Pancreas (tissue), 10 donors: Measurements from ENCODE around the gene MCRIP1. TPM values are rescaled to one million over a fixed set of nuclear protein-coding genes. Genes with fewer than 3 reads are reported as not detected.

Experiments
- ATAC-seq, 4 donors: fragments of 200-7000 bp; cut with Tn5 transposase; one replicate each; pipeline versions ENCODE4 v1.8.0 to v1.9.1; 2020; ENCODE audit warnings: mild to moderate bottlenecking in 4 of 4, moderate library complexity in 4 of 4
- DNase-seq, 6 donors: peaks; one replicate each; pipeline ENCODE4 v3.0.0-alpha.2; 2020
- FAIRE-seq: peaks from 2 replicates; lab custom pipeline; 2012; peaks lifted over from hg19 to GRCh38; lab: Jason Lieb, UNC
- H3K27ac ChIP-seq, 4 donors: fragments of 200-600 bp; sonication (generic); 1 replicate in 3 of 4; 2 replicates in 1 of 4; pipeline versions ENCODE4 v1.5.0 to v1.8.0; 2020
- H3K27me3 ChIP-seq, 4 donors: fragments of 200-600 bp; one replicate each; pipeline ENCODE4 v1.8.0; 2021
- H3K36me3 ChIP-seq, 3 donors: fragments of 200-600 bp; sonication (generic) in 1 of 3; one replicate each; pipeline versions ENCODE4 v1.5.0 to v1.8.0; 2020 to 2021
- H3K4me1 ChIP-seq, 3 donors: fragments of 200-600 bp; one replicate each; pipeline ENCODE4 v1.8.0; 2021
- H3K4me3 ChIP-seq, 4 donors: fragments of 200-600 bp; sonication (generic) in 2 of 4; one replicate each; pipeline versions ENCODE4 v1.5.0 to v1.8.0; 2020 to 2021
- H3K9me3 ChIP-seq, 4 donors: fragments of 200-600 bp; one replicate each; pipeline ENCODE4 v1.8.0; 2021
- WGBS, 2 donors: extraction: QIAGEN DNeasy Blood & Tissue Kit; methylation state at CpG; one replicate each; pipeline ENCODE4 v1.1.7; 2013; 5-methylcytosine and 5-hydroxymethylcytosine counted together
- intact Hi-C, 3 donors: fragments of 100-400 bp; cut with DNase I; formaldehyde crosslinking; loops; one replicate each; pipeline versions ENCODE4 v1.11.1 to v1.14.2; 2022
- polyA plus RNA-seq, 2 donors: library from polyadenylated mRNA; stranded (reverse); fragments of 200-250 nt; gene quantifications; one replicate each; pipeline ENCODE4 v1.2.3, GENCODE V29; 2013
- total RNA-seq, 6 donors: library from RNA; stranded (reverse); fragmentation: NEBNext Ultra II Directional in 4 of 6; extraction: Animal tissue kit (Norgen Biotek cat#: 25700) in 4 of 6; gene quantifications; one replicate each; pipeline versions ENCODE4 v1.2.1 to v1.2.4, GENCODE V29; 2021 to 2023
- TF ChIP-seq, protein P1 (sequence below), 4 donors: fragments of 200-600 bp; sonication (generic) in 3 of 4; IDR thresholded peaks; one replicate each; pipeline versions ENCODE4 v1.5.0 to v1.8.0; 2021; ENCODE audit warnings: antibody characterized with exemption in 4 of 4
- donor health status: healthy with polysubstance abuse.
- donor health status: DM: no; HTN: no; CAD: no; lungs with moderate emphysema.
- donor health status: DM: no; HTN: no; CAD: no.
- donor health status: control.
- donor health status: control.
- donor health status: Bipolar disorder and iron deficiency.
- donor health status: DM: yes; HTN: yes; CAD: no.
- donor health status: DM: no; HTN: no; CAD: no.
- donor health status: DM: no; HTN: no; CAD: no.
- donor health status: DM: yes; HTN: yes; CAD: no.

The MCRIP1 gene
- total and polyA plus RNA-seq, 8 donors: 28.9 to 203 (median 55.8) TPM

DNA sequence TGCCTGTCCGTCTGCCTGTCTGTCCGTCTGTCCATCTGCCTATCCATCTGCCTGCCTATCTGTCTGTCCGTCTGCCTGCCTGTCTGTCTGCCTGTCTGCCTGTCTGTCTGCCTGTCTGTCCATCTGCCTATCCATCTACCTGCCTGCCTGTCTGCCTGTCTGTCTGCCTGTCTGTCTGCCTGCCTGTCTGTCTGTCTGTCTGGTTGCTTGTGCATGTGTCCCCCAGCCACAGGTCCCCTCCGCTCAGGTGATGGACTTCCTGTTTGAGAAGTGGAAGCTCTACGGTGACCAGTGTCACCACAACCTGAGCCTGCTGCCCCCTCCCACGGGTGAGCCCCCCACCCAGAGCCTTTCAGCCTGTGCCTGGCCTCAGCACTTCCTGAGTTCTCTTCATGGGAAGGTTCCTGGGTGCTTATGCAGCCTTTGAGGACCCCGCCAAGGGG lies 23.5 kb downstream of the MCRIP1 start:
- no peaks in the 10 kb centered on the region for H3K36me3 ChIP-seq
- no peak overlapping the region for H3K27ac ChIP-seq
- ATAC-seq: no peak
- peaks cover 0 to 5% (median under 1%) of the 10 kb centered on the region in 3 donors for H3K4me1 ChIP-seq
- TF ChIP-seq, protein P1, sequence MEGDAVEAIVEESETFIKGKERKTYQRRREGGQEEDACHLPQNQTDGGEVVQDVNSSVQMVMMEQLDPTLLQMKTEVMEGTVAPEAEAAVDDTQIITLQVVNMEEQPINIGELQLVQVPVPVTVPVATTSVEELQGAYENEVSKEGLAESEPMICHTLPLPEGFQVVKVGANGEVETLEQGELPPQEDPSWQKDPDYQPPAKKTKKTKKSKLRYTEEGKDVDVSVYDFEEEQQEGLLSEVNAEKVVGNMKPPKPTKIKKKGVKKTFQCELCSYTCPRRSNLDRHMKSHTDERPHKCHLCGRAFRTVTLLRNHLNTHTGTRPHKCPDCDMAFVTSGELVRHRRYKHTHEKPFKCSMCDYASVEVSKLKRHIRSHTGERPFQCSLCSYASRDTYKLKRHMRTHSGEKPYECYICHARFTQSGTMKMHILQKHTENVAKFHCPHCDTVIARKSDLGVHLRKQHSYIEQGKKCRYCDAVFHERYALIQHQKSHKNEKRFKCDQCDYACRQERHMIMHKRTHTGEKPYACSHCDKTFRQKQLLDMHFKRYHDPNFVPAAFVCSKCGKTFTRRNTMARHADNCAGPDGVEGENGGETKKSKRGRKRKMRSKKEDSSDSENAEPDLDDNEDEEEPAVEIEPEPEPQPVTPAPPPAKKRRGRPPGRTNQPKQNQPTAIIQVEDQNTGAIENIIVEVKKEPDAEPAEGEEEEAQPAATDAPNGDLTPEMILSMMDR (IDR thresholded peaks at IDR 0.05): no peak
- no peak for FAIRE-seq
- no peaks in the 10 kb centered on the region for H3K9me3 ChIP-seq
- no peak overlapping the region for H3K4me3 ChIP-seq
- intact Hi-C loops: no loop called here
- H3K27me3 ChIP-seq: no peaks in the 10 kb centered on the region
- DNase-seq: no peak
- WGBS, 2 donors: 66 to 81% methylated on average over 7 of the region's 7 CpGs

DNA sequence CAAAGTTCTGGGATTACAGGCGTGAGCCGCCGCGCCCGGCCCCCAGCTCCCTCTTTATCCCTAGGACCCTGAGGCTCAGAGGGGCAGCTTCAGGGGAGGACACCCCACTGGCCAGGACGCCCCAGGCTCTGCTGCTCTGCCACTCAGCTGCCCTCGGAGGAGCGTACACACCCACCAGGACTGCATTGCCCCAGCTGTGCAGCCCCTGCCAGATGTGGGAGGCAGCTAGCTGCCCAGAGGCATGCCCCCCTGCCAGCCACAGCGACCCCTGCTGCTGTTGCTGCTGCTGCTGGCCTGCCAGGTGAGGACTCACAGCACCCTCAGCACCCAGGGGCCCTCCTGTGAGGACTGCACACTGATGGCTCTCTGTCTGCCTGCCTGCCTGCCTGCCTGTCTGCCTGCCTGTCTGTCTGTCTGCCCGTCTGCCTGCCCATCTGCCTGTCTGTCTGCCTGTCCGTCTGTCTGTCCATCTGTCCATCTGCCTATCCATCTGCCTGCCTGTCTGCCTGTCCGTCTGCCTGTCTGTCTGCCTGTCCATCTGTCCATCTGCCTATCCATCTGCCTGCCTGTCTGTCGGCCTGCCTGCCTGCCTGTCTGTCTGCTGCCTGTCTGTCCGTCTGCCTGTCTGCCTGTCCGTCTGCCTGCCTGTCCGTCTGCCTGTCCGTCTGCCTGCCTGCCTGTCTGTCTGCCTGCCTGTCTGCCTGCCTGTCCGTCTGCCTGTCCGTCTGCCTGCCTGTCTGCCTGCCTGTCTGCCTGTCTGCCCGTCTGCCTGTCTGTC lies 24.1 kb downstream of the MCRIP1 start:
- H3K27me3 ChIP-seq: peaks cover 0 to under 1% (median 0%) of the 10 kb centered on the region in 4 donors
- no peaks in the 10 kb centered on the region for H3K9me3 ChIP-seq
- no peak overlapping the region for H3K27ac ChIP-seq
- peaks cover 0 to 10% (median 7%) of the 10 kb centered on the region in 3 donors for H3K4me1 ChIP-seq
- TF ChIP-seq, protein P1 (IDR thresholded peaks at IDR 0.05): no peak
- DNase-seq (peak in 2 of 6 donors; percentile 27 to 53), FAIRE-seq (no peak), ATAC-seq (no peak)
- 59 to 74% methylated on average over 20 of the region's 20 CpGs for WGBS, 2 donors
- H3K4me3 ChIP-seq: no peak overlapping the region
- H3K36me3 ChIP-seq: no peaks in the 10 kb centered on the region
- intact Hi-C loops: no loop called here

DNA sequence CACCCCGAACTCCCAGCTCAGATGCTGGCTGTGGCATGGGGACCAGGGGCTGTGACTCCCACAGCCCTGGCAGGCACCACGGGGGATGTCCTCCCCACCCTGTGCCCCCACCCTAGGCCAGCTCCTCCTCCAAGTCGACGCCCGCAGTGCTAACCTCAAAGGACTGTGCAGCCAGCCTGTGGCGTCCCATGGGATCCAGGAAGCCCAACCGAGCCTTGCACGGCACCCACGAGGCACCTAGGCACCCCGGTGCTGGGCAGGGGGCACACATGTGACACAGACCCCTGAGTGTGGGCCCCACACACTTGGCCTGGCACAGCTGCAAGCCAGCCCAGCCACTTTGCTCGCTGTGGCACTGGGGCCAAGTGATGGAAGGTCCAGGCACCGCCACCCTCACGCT lies 25.3 kb downstream of the MCRIP1 start:
- intact Hi-C loops: no loop called here
- TF ChIP-seq, protein P1 (IDR thresholded peaks at IDR 0.05): no peak
- ATAC-seq: no peak
- peaks cover 0 to 11% (median 10%) of the 10 kb centered on the region in 3 donors for H3K4me1 ChIP-seq
- FAIRE-seq: no peak
- 48 to 63% methylated on average over 13 of the region's 13 CpGs for WGBS, 2 donors
- H3K36me3 ChIP-seq: no peaks in the 10 kb centered on the region
- peaks cover 0 to 8% (median 2%) of the 10 kb centered on the region in 4 donors for H3K27me3 ChIP-seq
- H3K27ac ChIP-seq: no peak overlapping the region
- no peaks in the 10 kb centered on the region for H3K9me3 ChIP-seq
- peak in 2 of 6 donors; percentile 24 to 69 for DNase-seq
- no peak overlapping the region for H3K4me3 ChIP-seq

DNA sequence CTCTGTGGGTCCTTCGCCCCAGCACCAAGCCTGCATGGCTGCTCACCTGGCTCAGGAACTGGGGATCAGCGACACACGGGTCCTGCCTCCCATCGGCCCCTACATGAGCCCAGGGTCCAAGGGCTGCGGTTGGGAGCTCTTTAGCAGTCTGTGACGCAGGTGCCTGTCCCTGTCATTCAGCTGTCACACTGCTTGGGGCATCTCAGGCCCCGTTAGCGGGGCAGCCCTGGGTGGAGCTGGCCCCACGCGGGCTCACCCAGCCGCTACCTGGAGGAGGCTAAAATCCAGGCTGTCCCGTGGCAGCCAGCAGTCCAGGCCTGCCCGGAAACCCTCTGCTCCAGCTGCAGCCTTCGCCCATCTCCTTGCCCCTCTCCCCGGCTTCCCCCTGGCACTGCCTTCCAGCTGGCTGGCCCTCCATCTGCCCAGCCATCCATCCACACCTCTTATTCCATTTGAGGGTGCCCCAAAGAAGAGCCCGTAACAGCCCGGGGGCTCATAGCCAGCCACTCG lies 25.8 kb downstream of the MCRIP1 start:
- Histone ChIP-seq H3K36me3 (no peaks in the 10 kb centered on the region), H3K27me3 (peaks cover 0 to 8% (median 2%) of the 10 kb centered on the region in 4 donors), H3K9me3 (no peaks in the 10 kb centered on the region), H3K4me3 (no peak overlapping the region), H3K27ac (no peak overlapping the region), H3K4me1 (peaks cover 0 to 11% (median 10%) of the 10 kb centered on the region in 3 donors)
- 40 to 44% methylated on average over 18 of the region's 18 CpGs for WGBS, 2 donors
- intact Hi-C loops: no loop called here
- TF ChIP-seq, protein P1 (IDR thresholded peaks at IDR 0.05): no peak
- DNase-seq (peak in 1 of 6 donors; percentile 60), ATAC-seq (no peak), FAIRE-seq (no peak)
